Heart left ventricle (tissue), 16 donors: Measurements from ENCODE around the gene NFKB2. TPM values are rescaled to one million over a fixed set of nuclear protein-coding genes. Genes with fewer than 3 reads are reported as not detected.

Experiments
- ATAC-seq, 4 donors: fragments of 200-7000 bp; cut with Tn5 transposase; one replicate each; pipeline ENCODE4 v1.9.1; 2020 to 2022; ENCODE audit warnings: moderate library complexity in 4 of 4, mild to moderate bottlenecking in 3 of 4, moderate number of reproducible peaks in 1 of 4
- DNase-seq, 5 donors: peaks; one replicate each; pipeline ENCODE4 v3.0.0-alpha.2; 2020
- H3K27ac ChIP-seq, 12 donors: fragments of 200-600 bp; sonication (generic) in 4 of 12; one replicate each; pipeline versions ENCODE4 v1.5.0 to v1.8.0; 2016 to 2022; ENCODE audit warnings: mild to moderate bottlenecking in 2 of 12
- H3K27me3 ChIP-seq, 9 donors: fragments of 200-600 bp; sonication (generic) in 2 of 9; one replicate each; pipeline versions ENCODE4 v1.5.1 to v1.8.0; 2016 to 2022; ENCODE audit warnings: mild to moderate bottlenecking in 3 of 9
- H3K36me3 ChIP-seq, 9 donors: fragments of 200-600 bp; sonication (generic) in 2 of 9; one replicate each; pipeline versions ENCODE4 v1.5.0 to v1.8.0; 2018 to 2022; ENCODE audit warnings: mild to moderate bottlenecking in 2 of 9
- H3K4me1 ChIP-seq, 12 donors: fragments of 200-600 bp; sonication (generic) in 4 of 12; one replicate each; pipeline versions ENCODE4 v1.5.0 to v1.8.0; 2016 to 2022; ENCODE audit warnings: mild to moderate bottlenecking in 3 of 12
- H3K4me3 ChIP-seq, 12 donors: fragments of 200-600 bp; sonication (generic) in 4 of 12; one replicate each; pipeline versions ENCODE4 v1.5.0 to v1.8.0; 2017 to 2022; ENCODE audit warnings: mild to moderate bottlenecking in 9 of 12, moderate library complexity in 4 of 12
- H3K9me3 ChIP-seq, 12 donors: fragments of 200-600 bp; sonication (generic) in 4 of 12; one replicate each; pipeline versions ENCODE4 v1.5.0 to v1.8.0; 2016 to 2022; ENCODE audit warnings: mild to moderate bottlenecking in 1 of 12
- CTCF ChIP-seq, 12 donors: fragments of 200-600 bp; sonication (generic) in 4 of 12; IDR thresholded peaks; one replicate each; pipeline versions ENCODE4 v1.5.0 to v1.8.0; 2018 to 2022; ENCODE audit warnings: antibody characterized with exemption in 12 of 12, mild to moderate bottlenecking in 5 of 12
- POLR2A ChIP-seq, 2 donors: fragments of 450-650 bp; IDR thresholded peaks; one replicate each; pipeline ENCODE4 v1.6.1; 2017; ENCODE audit warnings: antibody characterized with exemption in 2 of 2, mild to moderate bottlenecking in 2 of 2, moderate library complexity in 2 of 2
- WGBS, 4 donors: extraction: QIAGEN DNeasy Blood & Tissue Kit in 2 of 4; methylation state at CpG; one replicate each; pipeline versions ENCODE4 v1.1.5 to v1.1.7; 2013 to 2018; 5-methylcytosine and 5-hydroxymethylcytosine counted together
- intact Hi-C, 10 donors: fragments of 100-400 bp; cut with DNase I; formaldehyde crosslinking; loops; one replicate each; pipeline versions ENCODE4 v1.11.1 to v1.14.2; 2022
- polyA plus RNA-seq, 2 donors: library from polyadenylated mRNA; stranded (reverse); fragments of 200-250 nt; gene quantifications; one replicate each; pipeline ENCODE4 v1.2.3, GENCODE V29; 2013
- total RNA-seq, 9 donors: library from RNA; depleted of rRNA in 2 of 9; stranded (reverse); fragments of >200 nt in 2 of 9; fragmentation: NEBNext Ultra II Directional in 3 of 9; extraction: Animal tissue kit (Norgen Biotek cat#: 25700) in 3 of 9; gene quantifications; one replicate each; pipeline versions ENCODE4 v1.1.0 to v1.2.4, GENCODE V29; 2016 to 2023
- donor health status: ischemic (EF 13 %, LVEDD 7.1; RV severe dilation, severe dysfunction).
- donor health status: healthy with polysubstance abuse.
- donor health status: DM: no; HTN: yes; CAD: no.
- donor health status: DM: no; HTN: no; CAD: no.
- donor health status: ischemic (EF 25% LVEDD 6.9; RV normal size, moderate dysfunction).
- donor health status: ischemic (EF 25% LVEDD 5.7; RV mildly dilated, moderate dysfunction).
- donor health status: healthy.
- donor health status: DM: yes; HTN: yes; CAD: no.
- donor health status: ischemic (EF 35%, LVEDD 5.7; RV mildly dilated, moderate dysfunction).
- donor health status: nonischemic (EF 11% LVEDD 7.7; RV severe dilation, severe dysfunction).
- donor health status: DM: yes; HTN: yes; CAD: no.
- donor health status: PGD.
- donor health status: ischemic (EF 29% LVEDD 5.4; RV normal size, mild dysfunction).
- donor health status: nonischemic (EF 23%, LVEDD 6.1; RV moderate dilation, normal function).

Gene NFKB2
- total and polyA plus RNA-seq, 11 donors: 9.6 to 50.4 (median 17.2) TPM

GRCh38 chr10:102384606-102385429 lies 10.7 kb upstream of the NFKB2 start:
- WGBS, 4 donors: 55 to 72% (median 61%) methylated on average over 4 of the region's 4 CpGs
- Histone ChIP-seq H3K4me1 (peaks cover 0 to 17% (median 0%) of the 10 kb centered on the region in 12 donors), H3K27me3 (no peaks in the 10 kb centered on the region), H3K36me3 (peaks cover 2 to 38% (median 33%) of the 10 kb centered on the region in 9 donors), H3K4me3 (no peak overlapping the region), H3K9me3 (no peaks in the 10 kb centered on the region), H3K27ac (no peak overlapping the region)
- ATAC-seq: peak in 2 of 4 donors; percentile 35 to 48
- intact Hi-C loops: loop anchor here in 2 of 10 donors (5.0 to 10.0 kb wide), 2 partner anchors 90 to 187 kb away; no protein-coding TSS in a partner anchor
- no peak for DNase-seq
- no peak for TF ChIP-seq POLR2A (IDR thresholded peaks at IDR 0.05)
- TF ChIP-seq CTCF (IDR thresholded peaks at IDR 0.05): no peak

GRCh38 chr10:102389894-102390293 lies 5.6 kb upstream of the NFKB2 start:
- Histone ChIP-seq H3K27me3 (no peaks in the 10 kb centered on the region), H3K36me3 (no peaks in the 10 kb centered on the region), H3K4me1 (peaks cover 0 to 21% (median 11%) of the 10 kb centered on the region in 12 donors), H3K4me3 (no peak overlapping the region), H3K9me3 (no peaks in the 10 kb centered on the region), H3K27ac (no peak overlapping the region)
- no peak for TF ChIP-seq POLR2A (IDR thresholded peaks at IDR 0.05)
- no peak for TF ChIP-seq CTCF (IDR thresholded peaks at IDR 0.05)
- WGBS, 4 donors: 88 to 91% (median 90%) methylated on average over 3 of the region's 3 CpGs
- ATAC-seq (no peak), DNase-seq (no peak)
- intact Hi-C loops: loop anchor here in 7 of 10 donors (5.0 to 10.0 kb wide), 5 partner anchors 85 to 195 kb away; no protein-coding TSS in a partner anchor

GRCh38 chr10:102392306-102392705 lies 3.2 kb upstream of the NFKB2 start:
- ATAC-seq: no peak
- Histone ChIP-seq H3K27me3 (no peaks in the 10 kb centered on the region), H3K36me3 (peaks cover 0 to 8% (median 0%) of the 10 kb centered on the region in 9 donors), H3K9me3 (no peaks in the 10 kb centered on the region), H3K4me3 (no peak overlapping the region), H3K4me1 (peaks cover 0 to 30% (median 20%) of the 10 kb centered on the region in 12 donors), H3K27ac (no peak overlapping the region)
- no peak for DNase-seq
- 89 to 93% (median 90%) methylated on average over 5 of the region's 5 CpGs for WGBS, 4 donors
- TF ChIP-seq CTCF (IDR thresholded peaks at IDR 0.05): no peak
- no peak for TF ChIP-seq POLR2A (IDR thresholded peaks at IDR 0.05)
- intact Hi-C loops: loop anchor here in 5 of 10 donors (5.0 to 10.0 kb wide), 3 partner anchors 85 to 192 kb away; no protein-coding TSS in a partner anchor

- intact Hi-C loops: loop anchor here in 7 of 10 donors (1.0 to 10.0 kb wide), 10 partner anchors 27 to 191 kb away; partner anchors contain the start of genes FBXL15 (in 3 of the 7) and ACTR1A (in 1 of the 7)
- no peak for ATAC-seq
- TF ChIP-seq CTCF (IDR thresholded peaks at IDR 0.05) (peak in 6 of 12 donors; percentile 93 to 99 (median 96)), POLR2A (IDR thresholded peaks at IDR 0.05) (no peak)
- WGBS, 4 donors: 34 to 38% (median 35%) methylated on average over 30 of the region's 30 CpGs
- peak overlapping the region; percentile 50 to 91 (median 75) for H3K4me3 ChIP-seq
- H3K9me3 ChIP-seq: no peaks in the 10 kb centered on the region
- peaks cover 0 to 21% (median 0%) of the 10 kb centered on the region in 9 donors for H3K36me3 ChIP-seq
- H3K27me3 ChIP-seq: no peaks in the 10 kb centered on the region
- peak overlapping the region; percentile 89 to 99 (median 96) for H3K27ac ChIP-seq
- peak in 1 of 5 donors; percentile 24 for DNase-seq
- H3K4me1 ChIP-seq: peaks cover 1 to 35% (median 20%) of the 10 kb centered on the region in 12 donors
These were observed 2.0 kb upstream of the NFKB2 start for GRCh38 chr10:102393411-102394078.
